Endothelial cell of umbilical vein (primary cell): ENCODE results near the gene NRARP. TPM values are rescaled to one million over a fixed set of nuclear protein-coding genes. Genes with fewer than 3 reads are reported as not detected.

Source experiments
- BruUV-seq: library from RNA; stranded (reverse); fragments of 400-500 nt; replicated peaks from 2 replicates; lab custom pipeline; 2021; lab: Mats Ljungman, UMichigan
- CTCF ChIA-PET: fragments of 300-600, 350-600 bp; sonication (Branson Sonifier 250); formaldehyde crosslinking; loops from one replicate; lab custom pipeline; 2021; ENCODE audit warnings: antibody characterized with exemption, inconsistent platforms; lab: Charles Lee
- POLR2A ChIA-PET: fragments of 300-600, 350-600 bp; sonication (Branson Sonifier 250); formaldehyde crosslinking; loops from one replicate; lab custom pipeline; 2021; ENCODE audit warnings: antibody characterized with exemption, inconsistent platforms; lab: Charles Lee
- DNase-seq: peaks from one replicate; pipeline ENCODE4 v3.0.0-alpha.2; 2011; ENCODE audit warnings: low read depth, low spot score
- FAIRE-seq: peaks from 2 replicates; lab custom pipeline; 2011; peaks lifted over from hg19 to GRCh38; lab: Jason Lieb, UNC
- H2AFZ ChIP-seq: 2 replicates; pipeline ENCODE4 v1.6.0; 2012; ENCODE audit warnings: low read depth, low read length, control low read depth, inconsistent platforms
- H3K27ac ChIP-seq: 2 replicates; pipeline ENCODE4 v1.5.1; 2011; ENCODE audit warnings: low read depth, mild to moderate bottlenecking, control low read depth, low read length, moderate library complexity; ENCODE audit not compliant: insufficient read depth
- H3K27me3 ChIP-seq, 2 experiments: 2 replicates each; pipeline versions ENCODE4 v1.6.0 to v1.6.1; 2011; ENCODE audit warnings: low read length in 2 of 2, mixed read lengths in 1 of 2; ENCODE audit not compliant: control insufficient read depth in 2 of 2, insufficient read depth in 2 of 2
- H3K36me3 ChIP-seq, 2 experiments: 2 replicates in 1 of 2; 3 replicates in 1 of 2; pipeline ENCODE4 v1.5.1; 2011; ENCODE audit warnings: low read length in 2 of 2, mild to moderate bottlenecking in 1 of 2, moderate library complexity in 1 of 2; ENCODE audit not compliant: control insufficient read depth in 2 of 2, insufficient read depth in 2 of 2; ENCODE audit errors: extremely low read depth in 1 of 2
- H3K4me1 ChIP-seq: 3 replicates; pipeline ENCODE4 v1.5.1; 2011; ENCODE audit warnings: mild to moderate bottlenecking, low read length; ENCODE audit not compliant: control insufficient read depth, insufficient read depth; ENCODE audit errors: extremely low read depth
- H3K4me2 ChIP-seq: 2 replicates; pipeline ENCODE4 v1.6.1; 2011; ENCODE audit warnings: low read length, control low read depth, mixed read lengths; ENCODE audit not compliant: insufficient read depth
- H3K4me3 ChIP-seq, 3 experiments: fragments of 200-600 bp in 1 of 3; sonication (generic), shearing (Covaris generic) in 1 of 3; replicated peaks in 1 of 3; 2 replicates each; pipeline ENCODE4 v1.5.1; 2011 to 2016; ENCODE audit warnings: control low read depth in 3 of 3, low read length in 3 of 3, mild to moderate bottlenecking in 2 of 3, inconsistent platforms in 1 of 3, low read depth in 1 of 3, moderate library complexity in 1 of 3; ENCODE audit not compliant: insufficient read depth in 1 of 3
- H3K79me2 ChIP-seq: 2 replicates; pipeline ENCODE4 v1.6.0; 2012; ENCODE audit warnings: low read length, inconsistent platforms; ENCODE audit not compliant: control insufficient read depth, insufficient read depth
- H3K9ac ChIP-seq: replicated peaks from 2 replicates; pipeline ENCODE3; 2011; ENCODE audit warnings: low read length, control low read depth; ENCODE audit not compliant: insufficient read depth; ENCODE audit errors: extremely low read depth
- H3K9me1 ChIP-seq: replicated peaks from 3 replicates; pipeline ENCODE4 v1.6.0; 2011; ENCODE audit warnings: mild to moderate bottlenecking, low read length; ENCODE audit not compliant: control insufficient read depth, insufficient read depth; ENCODE audit errors: extremely low read depth
- H3K9me3 ChIP-seq: replicated peaks from 2 replicates; pipeline ENCODE4 v1.5.1; 2012; ENCODE audit warnings: low read length, inconsistent platforms; ENCODE audit not compliant: control insufficient read depth, insufficient read depth
- H4K20me1 ChIP-seq: replicated peaks from 2 replicates; pipeline ENCODE3; 2011; ENCODE audit warnings: mild to moderate bottlenecking, low read length; ENCODE audit not compliant: control insufficient read depth, insufficient read depth; ENCODE audit errors: extremely low read depth
- CTCF ChIP-seq, 2 donors: IDR thresholded peaks; 1 replicate in 1 of 2; 2 replicates in 1 of 2; pipeline ENCODE4 v1.5.1; 2011; ENCODE audit warnings: low read length in 2 of 2, mild to moderate bottlenecking in 2 of 2, moderate library complexity in 2 of 2, control low read depth in 1 of 2, inconsistent platforms in 1 of 2, low read depth in 1 of 2; ENCODE audit not compliant: insufficient read depth in 1 of 2; ENCODE audit errors: extremely low read depth in 1 of 2
- EZH2 ChIP-seq: IDR thresholded peaks from 2 replicates; pipeline ENCODE4 v1.6.1; 2012; ENCODE audit warnings: borderline replicate concordance, low read depth, mild to moderate bottlenecking, moderate library complexity, low read length, inconsistent platforms; ENCODE audit not compliant: severe bottlenecking
- FOS ChIP-seq: IDR thresholded peaks from 2 replicates; pipeline ENCODE4 v1.6.1; 2011; ENCODE audit warnings: mild to moderate bottlenecking, low read length, moderate library complexity, borderline replicate concordance; ENCODE audit not compliant: insufficient read depth
- GATA2 ChIP-seq: IDR thresholded peaks from 2 replicates; pipeline ENCODE4 v1.7.0; 2011; ENCODE audit warnings: low read depth, mild to moderate bottlenecking, moderate library complexity, mixed read lengths, low read length; ENCODE audit not compliant: insufficient read length, insufficient read depth
- JUN ChIP-seq: IDR thresholded peaks from 2 replicates; pipeline ENCODE4 v1.6.1; 2011; ENCODE audit warnings: borderline replicate concordance, low read depth; ENCODE audit not compliant: insufficient read length, insufficient read depth
- MYC ChIP-seq: IDR thresholded peaks from one replicate; pipeline ENCODE4 v1.6.1; 2011; ENCODE audit warnings: mild to moderate bottlenecking, low read depth, low read length
- POLR2A ChIP-seq: IDR thresholded peaks from 2 replicates; pipeline ENCODE4 v1.6.1; 2012; ENCODE audit warnings: low read depth, mild to moderate bottlenecking, control low read depth, low read length
- POLR2AphosphoS5 ChIP-seq: IDR thresholded peaks from 2 replicates; pipeline ENCODE4 v1.6.1; 2012; ENCODE audit warnings: low read depth, mild to moderate bottlenecking, control low read depth, low read length, moderate library complexity; ENCODE audit not compliant: insufficient read depth
- dilution Hi-C: fragments of 300-500 bp; cut with MboI; formaldehyde crosslinking; loops from one replicate; pipeline ENCODE4 v1.15.0; 2019; ENCODE audit warnings: low sequenced_read_pairs; ENCODE audit not compliant: extremely low pct_ligation_motif_present
- intact Hi-C: fragments of 100-400 bp; cut with micrococcal nuclease; formaldehyde crosslinking; loops from one replicate; pipeline ENCODE4 v1.10.0; 2022
- polyA plus RNA-seq, 4 experiments: library from polyadenylated mRNA; depleted of rRNA in 3 of 4; stranded (reverse) in 3 of 4; unstranded in 1 of 4; fragments of >200 nt; gene quantifications; 2 replicates each; pipeline versions ENCODE4 v1.2.1 to v1.2.3, GENCODE V29; 2011 to 2012; ENCODE audit warnings: missing spikeins in 1 of 4
- total RNA-seq: library from RNA; stranded (reverse); gene quantifications from 2 replicates; pipeline ENCODE4 v1.2.3, GENCODE V29; 2021
- TF ChIP-seq, protein P1 (sequence below): IDR thresholded peaks from 2 replicates; pipeline ENCODE4 v1.6.1; 2011; ENCODE audit not compliant: insufficient read depth, insufficient read length

Gene NRARP
- total and polyA plus RNA-seq, 2 donors (not counting 3 experiments of a cell fraction or from before 2014, with no cell fraction given) = 50.0 to 72.9 TPM

DNA sequence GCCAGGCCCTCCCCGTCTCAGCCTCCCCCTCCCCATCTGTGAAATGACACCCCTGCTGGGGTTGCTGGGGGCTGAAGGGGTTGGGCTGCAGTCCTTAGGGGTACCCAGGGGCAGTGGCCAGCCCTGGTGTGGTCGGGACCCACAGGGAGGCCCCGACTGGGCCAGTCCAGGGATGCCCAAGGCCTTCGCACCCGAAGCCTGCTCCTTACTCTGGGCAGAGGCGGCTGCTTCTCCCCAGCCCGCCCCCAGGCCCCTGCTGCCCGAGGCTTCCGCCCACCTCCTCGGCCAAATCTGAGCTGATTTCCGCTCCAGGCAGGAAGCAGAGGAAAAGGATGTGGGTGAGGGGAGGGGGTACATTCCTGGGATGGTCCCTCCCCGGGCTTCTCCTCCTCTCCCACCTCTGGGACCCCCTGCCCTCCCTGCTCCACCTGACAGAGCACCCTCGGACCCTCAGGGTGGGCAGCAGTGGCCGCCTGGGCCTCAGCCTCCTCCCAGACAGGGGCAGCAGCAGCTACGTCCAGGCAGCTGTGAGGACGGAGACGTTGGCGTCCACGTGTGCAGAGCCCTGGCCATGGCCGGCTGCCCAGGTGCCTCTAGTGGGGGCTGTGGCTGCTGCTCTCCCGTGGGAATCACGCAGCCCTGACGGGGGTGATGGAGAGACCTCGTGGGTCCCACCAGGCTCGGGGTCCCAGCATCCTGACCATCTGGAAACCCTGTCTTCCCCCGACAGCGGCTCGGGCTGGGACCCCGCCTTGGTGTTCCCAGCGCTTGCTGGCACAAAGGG is 4.2 kb upstream of the NRARP start:
- Histone ChIP-seq H3K4me2 (peak overlapping the region; percentile 31), H4K20me1 (no peaks in the 10 kb centered on the region), H2AFZ (peak overlapping the region; percentile 71), H3K9me3 (no peaks in the 10 kb centered on the region), H3K27me3 (no peaks in the 10 kb centered on the region), H3K4me3 (no peak overlapping the region), H3K27ac (peak overlapping the region; percentile 97), H3K9ac (peak overlapping the region; percentile 58), H3K4me1 (peaks cover 36% of the 10 kb centered on the region), H3K79me2 (peaks cover 5% of the 10 kb centered on the region), H3K9me1 (no peaks in the 10 kb centered on the region), H3K36me3 (no peaks in the 10 kb centered on the region)
- TF ChIP-seq EZH2 (no peak), POLR2A (peak; percentile 35), FOS (no peak), JUN (no peak), POLR2AphosphoS5 (peak; percentile 46), GATA2 (no peak), MYC (no peak), CTCF (IDR thresholded peaks at IDR 0.05; ENCODE audit: extremely low read depth in 1 of 2, insufficient read depth in 1 of 2, low read depth in 1 of 2, low read length in 2 of 2) (no peak)
- TF ChIP-seq, protein P1, sequence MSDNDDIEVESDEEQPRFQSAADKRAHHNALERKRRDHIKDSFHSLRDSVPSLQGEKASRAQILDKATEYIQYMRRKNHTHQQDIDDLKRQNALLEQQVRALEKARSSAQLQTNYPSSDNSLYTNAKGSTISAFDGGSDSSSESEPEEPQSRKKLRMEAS = no peak
- DNase-seq = peak; percentile 69
- ChIA-PET POLR2A (interaction anchor here (1.0 kb wide), 1 partner anchor 14 kb away, joined by 3 read pairs; no protein-coding TSS in a partner anchor), CTCF (interaction anchor here (0.8 to 3.0 kb wide), 9 partner anchors 10 to 117 kb away, joined by 3 to 14 read pairs (median 5); partner anchors contain the start of gene EXD3)
- no TSS peak for BruUV-seq
- FAIRE-seq = peak; percentile 89
- dilution Hi-C loops = no loop called here
- intact Hi-C loops = no loop called here
